Right lobe of liver (tissue), 6 donors: ENCODE results near the gene CRTC2. TPM values are rescaled to one million over a fixed set of nuclear protein-coding genes. Genes with fewer than 3 reads are reported as not detected.
A peak's percentile ranks its signal among the peaks of the same experiment; 100 is the strongest.

ENCODE experiments used
- ATAC-seq, 4 donors: fragments of 200-7000 bp; cut with Tn5 transposase; one replicate each; pipeline ENCODE4 v1.9.1; 2020; ENCODE audit warnings: mild to moderate bottlenecking in 4 of 4, moderate library complexity in 4 of 4
- DNase-seq, 3 donors: peaks; one replicate each; pipeline ENCODE4 v3.0.0-alpha.2; 2020
- H3K27ac ChIP-seq, 3 donors: fragments of 200-600 bp; one replicate each; pipeline ENCODE4 v1.8.0; 2022
- H3K27me3 ChIP-seq, 2 donors: fragments of 200-600 bp; one replicate each; pipeline ENCODE4 v1.8.0; 2022
- H3K36me3 ChIP-seq, 4 donors: fragments of 200-600 bp; sonication (generic) in 1 of 4; one replicate each; pipeline versions ENCODE4 v1.5.1 to v1.8.0; 2017 to 2022; ENCODE audit warnings: control low read depth in 1 of 4
- H3K4me1 ChIP-seq, 4 donors: fragments of 200-600 bp; sonication (generic) in 1 of 4; one replicate each; pipeline versions ENCODE4 v1.5.1 to v1.8.0; 2017 to 2022; ENCODE audit warnings: control low read depth in 1 of 4
- H3K4me3 ChIP-seq, 3 donors: fragments of 200-600 bp; one replicate each; pipeline ENCODE4 v1.8.0; 2022
- H3K9me3 ChIP-seq, 4 donors: fragments of 200-600 bp; sonication (generic) in 1 of 4; one replicate each; pipeline versions ENCODE4 v1.5.1 to v1.8.0; 2017 to 2022; ENCODE audit warnings: control low read depth in 1 of 4
- CTCF ChIP-seq, 4 donors: fragments of 200-600 bp in 3 of 4; fragments of 450-650 bp in 1 of 4; IDR thresholded peaks; one replicate each; pipeline versions ENCODE4 v1.5.1 to v1.8.0; 2016 to 2022; ENCODE audit warnings: antibody characterized with exemption in 4 of 4, mild to moderate bottlenecking in 2 of 4
- POLR2A ChIP-seq: fragments of 450-650 bp; IDR thresholded peaks from one replicate; pipeline ENCODE4 v1.6.1; 2017; ENCODE audit warnings: antibody characterized with exemption, mild to moderate bottlenecking
- WGBS: methylation state at CpG from one replicate; pipeline ENCODE4 v1.1.6; 2018; ENCODE audit warnings: low coverage, low lambda C conversion rate; ENCODE audit not compliant: insufficient coverage; ENCODE audit errors: missing lambda C conversion rate; 5-methylcytosine and 5-hydroxymethylcytosine counted together
- intact Hi-C, 2 donors: fragments of 100-400 bp; cut with DNase I; formaldehyde crosslinking; loops; one replicate each; pipeline versions ENCODE4 v1.11.2 to v1.14.1; 2022
- total RNA-seq, 6 experiments: library from RNA; depleted of rRNA in 2 of 6; stranded (reverse); fragments of >200 nt in 2 of 6; fragmentation: NEBNext Ultra II Directional in 3 of 6; extraction: Animal tissue kit (Norgen Biotek cat#: 25700) in 3 of 6; gene quantifications; one replicate each; pipeline versions ENCODE4 v1.1.0 to v1.2.4, GENCODE V29; 2016 to 2023
- donor health status: DM: no; HTN: yes; CAD: no.
- donor health status: DM: no; HTN: no; CAD: no.
- donor health status: DM: no; HTN: no; CAD: no.
- donor health status: DM: no; HTN: yes; CAD: no.
- donor health status: DM: no; HTN: yes; CAD: no.

CRTC2 gene
- total RNA-seq, 6 experiments from 2014 or later, result 4.8 to 19.5 (median 18.3) TPM

- H3K4me3 ChIP-seq, result peak overlapping the region; percentile 70 to 88 (median 75)
- peak in 1 of 4 donors; percentile 12 for ATAC-seq
- peak in 1 of 3 donors; percentile 51 for DNase-seq
- WGBS, result 38% methylated on average over 3 of the region's 16 CpGs
- TF ChIP-seq POLR2A (no peak), CTCF (IDR thresholded peaks at IDR 0.05) (no peak)
- no peaks in the 10 kb centered on the region for H3K27me3 ChIP-seq
- peaks cover 0 to 39% (median 11%) of the 10 kb centered on the region in 4 donors for H3K4me1 ChIP-seq
- intact Hi-C loops, result no loop called here
- no peaks in the 10 kb centered on the region for H3K9me3 ChIP-seq
- H3K27ac ChIP-seq, result peak overlapping the region; percentile 88 to 95 (median 92)
- peaks cover 0 to 5% (median 1%) of the 10 kb centered on the region in 4 donors for H3K36me3 ChIP-seq
These were observed 3.9 kb upstream of the CRTC2 start for GRCh38 chr1:153962088-153963029.

GRCh38 chr1:153961421-153961820, 3.0 kb upstream of the CRTC2 start:
- Histone ChIP-seq H3K36me3 (peaks cover 0 to 5% (median 1%) of the 10 kb centered on the region in 4 donors), H3K4me1 (peaks cover 0 to 46% (median 16%) of the 10 kb centered on the region in 4 donors), H3K9me3 (no peaks in the 10 kb centered on the region), H3K4me3 (no peak overlapping the region), H3K27ac (no peak overlapping the region), H3K27me3 (no peaks in the 10 kb centered on the region)
- 65% methylated on average over 3 of the region's 4 CpGs for WGBS
- intact Hi-C loops, result no loop called here
- DNase-seq (no peak), ATAC-seq (no peak)
- TF ChIP-seq CTCF (IDR thresholded peaks at IDR 0.05) (no peak), POLR2A (no peak)

GRCh38 chr1:153960206-153960605, 1.8 kb upstream of the CRTC2 start:
- ATAC-seq, result no peak
- H3K4me3 ChIP-seq, result no peak overlapping the region
- WGBS, result 86% methylated on average over 2 of the region's 11 CpGs

GRCh38 chr1:153959454-153959853, 1.0 kb upstream of the CRTC2 start:
- Histone ChIP-seq H3K27ac (peak overlapping the region in 2 of 3 donors; percentile 9 to 52), H3K4me3 (no peak overlapping the region), H3K36me3 (peaks cover 0 to 5% (median 1%) of the 10 kb centered on the region in 4 donors), H3K9me3 (no peaks in the 10 kb centered on the region), H3K4me1 (peaks cover 0 to 52% (median 19%) of the 10 kb centered on the region in 4 donors), H3K27me3 (no peaks in the 10 kb centered on the region)
- DNase-seq (no peak), ATAC-seq (no peak)
- TF ChIP-seq CTCF (IDR thresholded peaks at IDR 0.05) (no peak), POLR2A (no peak)
- intact Hi-C loops, result no loop called here
- 50% methylated on average over 2 of the region's 3 CpGs for WGBS

More at GRCh38 chr1:153960206-153960605, 1.8 kb upstream of the CRTC2 start:
- H3K9me3 ChIP-seq, result no peaks in the 10 kb centered on the region
- DNase-seq, result no peak
- H3K4me1 ChIP-seq, result peaks cover 0 to 48% (median 18%) of the 10 kb centered on the region in 4 donors
- no peak for TF ChIP-seq POLR2A
- TF ChIP-seq CTCF (IDR thresholded peaks at IDR 0.05), result no peak
- H3K36me3 ChIP-seq, result peaks cover 0 to 5% (median 1%) of the 10 kb centered on the region in 4 donors
- no peak overlapping the region for H3K27ac ChIP-seq
- no peaks in the 10 kb centered on the region for H3K27me3 ChIP-seq
- intact Hi-C loops, result no loop called here
